NCI-H187 (cell line): Measurements from ENCODE around the gene QSOX1.

Experiments
- DNase-seq, 2 experiments: peaks; one replicate each; lab custom pipeline; 2025; lab: John Stamatoyannopoulos, UW

QSOX1 gene

GRCh38 chr1:180169640-180170195 lies 15.0 kb downstream of the QSOX1 start:
- DNase-seq, result no peak

- DNase-seq, result no peak
Measured at GRCh38 chr1:180170546-180171151, 16.0 kb downstream of the QSOX1 start.

GRCh38 chr1:180171691-180172090 lies 17.0 kb downstream of the QSOX1 start:
- DNase-seq, result no peak

- no peak for DNase-seq
Measured at GRCh38 chr1:180173451-180173850, 18.8 kb downstream of the QSOX1 start.

GRCh38 chr1:180173952-180174351 lies 19.3 kb downstream of the QSOX1 start:
- no peak for DNase-seq

- no peak for DNase-seq
Measured at GRCh38 chr1:180175291-180175690, 20.6 kb downstream of the QSOX1 start.

- no peak for DNase-seq
Measured at GRCh38 chr1:180175806-180176205, 21.1 kb downstream of the QSOX1 start.

GRCh38 chr1:180176965-180177364 lies 22.3 kb downstream of the QSOX1 start:
- no peak for DNase-seq

- DNase-seq, result no peak
Measured at GRCh38 chr1:180177931-180178330, 23.3 kb downstream of the QSOX1 start.

- DNase-seq, result peak; percentile 34 to 67
Measured at GRCh38 chr1:180178511-180179161, 24.0 kb downstream of the QSOX1 start.

GRCh38 chr1:180179162-180179957 lies 24.7 kb downstream of the QSOX1 start:
- DNase-seq, result no peak

GRCh38 chr1:180181048-180181447 lies 26.4 kb downstream of the QSOX1 start:
- no peak for DNase-seq

GRCh38 chr1:180181996-180182642 lies 27.4 kb downstream of the QSOX1 start:
- DNase-seq, result no peak

- no peak for DNase-seq
Measured at GRCh38 chr1:180182643-180183311, 28.1 kb downstream of the QSOX1 start.

- no peak for DNase-seq
Measured at GRCh38 chr1:180183426-180183825, 28.8 kb downstream of the QSOX1 start.

GRCh38 chr1:180184041-180184440 lies 29.4 kb downstream of the QSOX1 start:
- no peak for DNase-seq

- no peak for DNase-seq
Measured at GRCh38 chr1:180185281-180185680, 30.6 kb downstream of the QSOX1 start.

- DNase-seq, result no peak
Measured at GRCh38 chr1:180185971-180186645, 31.4 kb downstream of the QSOX1 start.

GRCh38 chr1:180186831-180187230 lies 32.2 kb downstream of the QSOX1 start:
- no peak for DNase-seq

- DNase-seq, result no peak
Measured at GRCh38 chr1:180187626-180188025, 33.0 kb downstream of the QSOX1 start.

- DNase-seq, result peak; percentile 41 to 70
Measured at GRCh38 chr1:180188091-180188506, 33.4 kb downstream of the QSOX1 start.
